ENCODE data around the gene CCDC188.
A peak's percentile ranks its signal among the peaks of the same experiment; 100 is the strongest.

Gene CCDC188

GRCh38 chr22:20131859-20132685 lies 18.8 kb downstream of the CCDC188 start:
- DNase-seq: no peak

- peak; percentile 41 for DNase-seq
Observed at GRCh38 chr22:20131597-20131858, 19.3 kb downstream of the CCDC188 start, which contains the start of gene ZDHHC8. Gene ZDHHC8 (plus strand): TSS chr22:20131804. CDS start chr22:20131948, 144 bp downstream.

- DNase-seq: peak; percentile 85
Observed at GRCh38 chr22:20130731-20131596, 19.9 kb downstream of the CCDC188 start.

DNA sequence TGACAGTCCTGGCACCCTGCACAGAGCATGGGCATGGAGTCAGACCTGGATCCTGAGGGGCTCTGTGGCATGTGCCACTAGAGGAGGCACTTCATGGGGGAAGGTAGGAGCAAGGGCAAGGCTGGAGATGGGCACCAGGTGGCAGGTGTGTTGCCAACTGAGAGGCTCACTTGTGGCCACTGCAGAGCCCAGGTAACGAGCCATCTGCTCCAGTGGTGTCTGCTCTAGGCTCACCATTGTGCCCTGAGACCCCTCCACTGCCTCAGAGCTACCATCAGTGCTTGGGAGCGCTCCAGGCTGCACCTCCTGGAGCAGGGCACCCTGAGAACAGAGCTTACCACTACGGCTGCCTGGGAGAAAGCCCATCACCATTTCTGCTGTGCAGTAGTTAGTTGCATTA lies 20.5 kb downstream of the CCDC188 start:
- DNase-seq: no peak

DNA sequence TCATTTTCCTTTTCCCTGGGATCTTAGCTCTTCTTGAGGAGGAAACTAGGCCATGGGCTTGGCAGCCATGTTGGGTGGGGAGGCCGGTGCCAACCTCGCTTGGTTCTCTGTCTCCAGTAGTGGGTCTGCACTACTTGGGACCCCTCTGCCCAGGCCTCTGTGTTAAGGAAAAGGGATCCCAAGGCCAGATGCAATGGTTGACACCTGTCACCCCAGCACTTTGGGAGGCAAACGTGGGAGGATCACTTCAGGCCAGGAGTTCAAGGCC lies 21.2 kb downstream of the CCDC188 start:
- DNase-seq: no peak

GRCh38 chr22:20128902-20129746 lies 21.7 kb downstream of the CCDC188 start:
- DNase-seq: peak; percentile 48

DNA sequence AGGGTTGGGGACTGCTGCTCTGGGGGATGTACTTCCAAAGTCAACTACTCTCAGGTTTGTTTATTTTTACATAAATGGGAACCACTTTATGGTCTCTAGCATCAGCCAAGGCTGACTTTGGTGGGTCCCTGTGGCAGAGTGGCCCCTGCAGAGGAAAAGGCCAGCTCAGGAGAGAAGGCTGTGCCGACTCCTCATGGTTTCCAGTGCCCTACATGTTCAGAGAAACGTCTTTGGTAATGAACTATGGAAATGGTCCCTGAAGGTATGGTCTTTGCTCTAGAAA lies 22.3 kb downstream of the CCDC188 start:
- no peak for DNase-seq

GRCh38 chr22:20127869-20128618 lies 22.8 kb downstream of the CCDC188 start:
- no peak for DNase-seq

GRCh38 chr22:20127318-20127868 lies 23.5 kb downstream of the CCDC188 start:
- no peak for DNase-seq

DNA sequence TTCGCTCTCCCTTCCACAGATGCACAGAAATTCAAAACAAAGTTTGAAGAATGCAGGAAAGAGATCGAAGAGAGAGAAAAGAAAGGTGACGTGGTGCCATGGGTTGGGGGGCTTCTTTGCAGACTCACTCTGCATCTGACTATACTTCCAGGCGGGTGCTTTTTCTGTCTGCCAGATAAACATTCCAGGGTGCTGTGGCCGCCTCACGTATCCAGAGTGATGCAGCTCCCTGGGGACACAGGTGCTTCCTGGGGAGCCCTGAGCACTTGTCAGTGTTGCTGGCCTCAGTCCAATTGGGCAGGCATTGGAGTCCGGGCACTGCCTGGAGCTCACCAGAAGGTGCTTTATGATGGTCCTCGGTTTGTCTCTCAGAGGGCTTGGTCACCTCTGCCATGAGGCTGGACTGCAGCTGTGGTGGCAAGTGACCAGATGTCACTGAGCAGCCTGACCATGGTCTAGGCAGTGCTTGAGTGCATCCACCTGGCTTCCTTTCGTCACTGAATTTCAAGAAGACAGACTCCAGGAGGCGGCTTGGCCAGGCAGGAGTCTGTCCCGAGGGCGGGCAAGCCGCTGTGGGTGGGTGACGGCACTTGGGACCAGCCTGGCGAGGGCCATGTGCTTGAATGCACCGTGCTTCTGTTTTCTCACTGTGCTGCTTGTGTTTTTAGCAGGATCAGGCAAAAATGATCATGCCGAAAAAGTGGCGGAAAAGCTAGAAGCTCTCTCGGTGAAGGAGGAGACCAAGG lies 24.4 kb downstream of the CCDC188 start:
- DNase-seq: no peak

- DNase-seq: no peak
Observed at GRCh38 chr22:20125201-20126174, 25.4 kb downstream of the CCDC188 start.

- no peak for DNase-seq
Observed at GRCh38 chr22:20124083-20124787, 26.6 kb downstream of the CCDC188 start.

DNA sequence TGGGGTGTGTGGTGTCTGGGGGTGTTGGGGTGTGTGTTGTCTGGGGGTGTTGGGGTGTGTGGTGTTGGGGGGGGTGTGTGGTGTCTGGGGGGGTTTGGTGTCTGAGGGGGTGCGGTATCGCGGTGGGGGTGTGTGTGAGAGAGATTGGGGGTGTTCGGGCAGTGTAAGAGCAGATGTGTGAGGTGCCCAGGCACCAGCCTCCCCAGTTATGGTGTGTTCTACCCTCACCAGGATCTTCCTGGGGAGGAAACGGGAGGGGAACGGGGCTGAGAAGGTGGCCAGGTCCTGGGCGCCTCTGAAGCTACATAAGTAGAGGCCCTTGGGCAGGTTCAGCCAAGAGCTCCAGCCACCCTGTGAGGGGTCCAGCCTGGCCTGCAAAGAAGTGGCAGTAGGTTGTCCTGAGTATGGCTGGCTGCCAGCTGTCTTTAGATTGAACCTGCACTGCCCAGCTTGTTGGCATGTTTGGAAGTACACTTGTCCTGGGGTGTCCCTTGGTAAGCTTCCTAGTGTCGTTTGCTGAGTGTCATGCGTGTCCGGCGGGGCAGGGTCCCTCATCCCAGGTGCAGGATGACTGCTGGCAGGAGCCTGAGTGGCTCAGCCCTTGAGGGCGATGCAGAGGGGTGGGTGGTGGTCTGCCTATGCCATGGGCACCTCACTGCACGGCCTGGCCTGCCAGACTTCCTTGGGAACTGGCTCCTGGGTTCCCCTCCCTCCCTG lies 27.3 kb downstream of the CCDC188 start:
- no peak for DNase-seq

DNA sequence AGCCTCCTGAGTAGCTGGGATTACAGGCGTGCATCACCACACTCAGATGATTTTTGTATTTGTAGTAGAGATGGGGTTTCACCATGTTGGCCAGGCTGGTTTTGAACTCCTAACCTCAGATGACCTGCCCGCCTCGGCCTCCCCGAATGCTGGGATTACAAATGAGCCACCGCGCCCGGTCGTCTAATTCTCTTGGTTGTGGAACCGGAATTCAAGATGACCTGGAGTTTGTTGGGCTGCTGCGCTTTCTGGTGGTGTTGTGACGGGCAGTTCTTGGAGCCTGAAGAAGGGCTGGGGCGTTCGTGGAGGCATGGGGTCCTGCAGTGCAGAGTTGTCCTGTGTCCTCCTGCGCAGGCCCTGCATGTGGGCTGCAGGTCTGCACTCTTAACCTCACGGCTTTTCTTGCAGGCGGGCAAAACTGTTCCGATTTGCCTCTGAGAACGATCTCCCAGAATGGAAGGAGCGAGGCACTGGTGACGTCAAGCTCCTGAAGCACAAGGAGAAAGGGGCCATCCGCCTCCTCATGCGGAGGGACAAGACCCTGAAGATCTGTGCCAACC lies 28.9 kb downstream of the CCDC188 start:
- DNase-seq: no peak

- DNase-seq: peak; percentile 39
Observed at GRCh38 chr22:20118300-20119020, 32.4 kb downstream of the CCDC188 start.

GRCh38 chr22:20117633-20118299 lies 33.1 kb downstream of the CCDC188 start:
- peak; percentile 62 for DNase-seq

GRCh38 chr22:20116951-20117632 lies 33.8 kb downstream of the CCDC188 start, which contains the start of gene TRMT2A:
Gene TRMT2A (minus strand): TSS chr22:20117226. CDS start chr22:20116906, 320 bp downstream.
- DNase-seq: peak; percentile 98

Measured in activated CD4-positive, alpha-beta T cell treated with anti-CD3 and anti-CD28 coated beads, Interleukin-2, Interleukin-6, amounts not matched to agents 100 ng/mL and 50 ng/mL, durations not matched to agents 16 hours and 8 hours (primary cell).